ENCODE results near the gene DLGAP4.

GRCh38 chr20:36390719-36391415, 84.7 kb downstream of the DLGAP4 start:
- TF ChIP-seq, protein P1, sequence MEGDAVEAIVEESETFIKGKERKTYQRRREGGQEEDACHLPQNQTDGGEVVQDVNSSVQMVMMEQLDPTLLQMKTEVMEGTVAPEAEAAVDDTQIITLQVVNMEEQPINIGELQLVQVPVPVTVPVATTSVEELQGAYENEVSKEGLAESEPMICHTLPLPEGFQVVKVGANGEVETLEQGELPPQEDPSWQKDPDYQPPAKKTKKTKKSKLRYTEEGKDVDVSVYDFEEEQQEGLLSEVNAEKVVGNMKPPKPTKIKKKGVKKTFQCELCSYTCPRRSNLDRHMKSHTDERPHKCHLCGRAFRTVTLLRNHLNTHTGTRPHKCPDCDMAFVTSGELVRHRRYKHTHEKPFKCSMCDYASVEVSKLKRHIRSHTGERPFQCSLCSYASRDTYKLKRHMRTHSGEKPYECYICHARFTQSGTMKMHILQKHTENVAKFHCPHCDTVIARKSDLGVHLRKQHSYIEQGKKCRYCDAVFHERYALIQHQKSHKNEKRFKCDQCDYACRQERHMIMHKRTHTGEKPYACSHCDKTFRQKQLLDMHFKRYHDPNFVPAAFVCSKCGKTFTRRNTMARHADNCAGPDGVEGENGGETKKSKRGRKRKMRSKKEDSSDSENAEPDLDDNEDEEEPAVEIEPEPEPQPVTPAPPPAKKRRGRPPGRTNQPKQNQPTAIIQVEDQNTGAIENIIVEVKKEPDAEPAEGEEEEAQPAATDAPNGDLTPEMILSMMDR (IDR thresholded peaks at IDR 0.05): no peak
- TF ChIP-seq POLR2A (IDR thresholded peaks at IDR 0.05): no peak

All from body of pancreas (tissue), 4 donors.